WTC11 (cell line): ENCODE data around the gene B4GALT3. TPM values are rescaled to one million over a fixed set of nuclear protein-coding genes. Genes with fewer than 3 reads are reported as not detected.

ENCODE experiments used
- ATAC-seq: fragments of 200-7000 bp; cut with Tn5 transposase; 2 replicates; pipeline ENCODE4 v1.10.0; 2021; ENCODE audit warnings: mild to moderate bottlenecking, moderate library complexity
- CTCF ChIA-PET: fragments of 300-600 bp; sonication (Branson Sonifier 250); formaldehyde crosslinking; loops from one replicate; lab custom pipeline; 2021; ENCODE audit warnings: antibody characterized with exemption; lab: Charles Lee
- POLR2A ChIA-PET: fragments of 350-600 bp; sonication (Branson Sonifier 250); formaldehyde crosslinking; loops from one replicate; lab custom pipeline; 2021; ENCODE audit warnings: antibody characterized with exemption; lab: Charles Lee
- DNase-seq: peaks from one replicate; pipeline ENCODE4 v3.0.0; 2021; ENCODE audit warnings: low spot score
- H3K27ac Mint-ChIP-seq: 2 replicates; pipeline ENCODE4 v1.8.0; 2021; ENCODE audit warnings: mixed read lengths
- H3K27me3 Mint-ChIP-seq: 2 replicates; pipeline ENCODE4 v1.8.0; 2021; ENCODE audit warnings: low read depth, mild to moderate bottlenecking, moderate library complexity, mixed read lengths
- H3K36me3 Mint-ChIP-seq: 2 replicates; pipeline ENCODE4 v1.8.0; 2021; ENCODE audit warnings: mixed read lengths
- H3K4me1 Mint-ChIP-seq: 2 replicates; pipeline ENCODE4 v1.8.0; 2022; ENCODE audit warnings: mixed read lengths
- H3K4me3 Mint-ChIP-seq: 2 replicates; pipeline ENCODE4 v1.8.0; 2021; ENCODE audit warnings: mild to moderate bottlenecking, moderate library complexity, mixed read lengths
- H3K9me3 Mint-ChIP-seq: 2 replicates; pipeline ENCODE4 v1.8.0; 2021; ENCODE audit warnings: mixed read lengths
- CREM ChIP-seq: sonication (generic); formaldehyde crosslinking; IDR thresholded peaks from 2 replicates; pipeline ENCODE4 v1.8.1; 2022; ENCODE audit warnings: mild to moderate bottlenecking, missing genetic modification reagents, moderate library complexity
- E2F4 ChIP-seq: sonication (generic); formaldehyde crosslinking; IDR thresholded peaks from 2 replicates; pipeline ENCODE4 v1.8.1; 2022; ENCODE audit warnings: low read depth, mild to moderate bottlenecking, moderate library complexity, missing genetic modification reagents, borderline replicate concordance
- ELF4 ChIP-seq: sonication (generic); formaldehyde crosslinking; IDR thresholded peaks from 2 replicates; pipeline ENCODE4 v1.8.1; 2022; ENCODE audit warnings: low read depth, mild to moderate bottlenecking, moderate library complexity, missing genetic modification reagents
- ETV6 ChIP-seq: sonication (generic); formaldehyde crosslinking; IDR thresholded peaks from 2 replicates; pipeline ENCODE4 v1.8.1; 2022; ENCODE audit warnings: mild to moderate bottlenecking, missing genetic modification reagents
- FOXJ3 ChIP-seq: sonication (generic); formaldehyde crosslinking; IDR thresholded peaks from 2 replicates; pipeline ENCODE4 v1.9.0; 2021; ENCODE audit warnings: missing genetic modification reagents, mild to moderate bottlenecking, borderline replicate concordance
- FOXK1 ChIP-seq: sonication (generic); formaldehyde crosslinking; IDR thresholded peaks from 2 replicates; pipeline ENCODE4 v1.8.0; 2022; ENCODE audit warnings: mild to moderate bottlenecking, moderate library complexity, missing genetic modification reagents
- GABPB1 ChIP-seq: sonication (generic); formaldehyde crosslinking; IDR thresholded peaks from 2 replicates; pipeline ENCODE4 v1.8.1; 2023; ENCODE audit warnings: mild to moderate bottlenecking, missing genetic modification reagents
- GTF2I ChIP-seq: fragments of 250-450 bp; sonication (Bioruptor Pico); conservative IDR thresholded peaks from 2 replicates; pipeline ENCODE4 v1.4.0; 2021; ENCODE audit warnings: mild to moderate bottlenecking
- IRF1 ChIP-seq: sonication (generic); formaldehyde crosslinking; IDR thresholded peaks from 2 replicates; pipeline ENCODE4 v1.8.0; 2023; ENCODE audit warnings: missing genetic modification reagents
- MAX ChIP-seq: sonication (generic); formaldehyde crosslinking; IDR thresholded peaks from 2 replicates; pipeline ENCODE4 v1.8.0; 2022; ENCODE audit warnings: mild to moderate bottlenecking, missing genetic modification reagents
- MLX ChIP-seq: sonication (generic); formaldehyde crosslinking; IDR thresholded peaks from 2 replicates; pipeline ENCODE4 v1.8.1; 2023; ENCODE audit warnings: mild to moderate bottlenecking, missing genetic modification reagents, moderate library complexity
- MYBL2 ChIP-seq: sonication (generic); formaldehyde crosslinking; IDR thresholded peaks from 2 replicates; pipeline ENCODE4 v1.8.1; 2023; ENCODE audit warnings: mild to moderate bottlenecking, moderate library complexity, missing genetic modification reagents
- PRDM15 ChIP-seq: sonication (generic); formaldehyde crosslinking; IDR thresholded peaks from 2 replicates; pipeline ENCODE4 v1.8.0; 2022; ENCODE audit warnings: missing genetic modification reagents
- RELA ChIP-seq: sonication (generic); formaldehyde crosslinking; IDR thresholded peaks from 2 replicates; pipeline ENCODE4 v1.8.1; 2022; ENCODE audit warnings: missing genetic modification reagents, mild to moderate bottlenecking, borderline replicate concordance
- SOX15 ChIP-seq: fragments of 250-450 bp; sonication (Bioruptor Pico); IDR thresholded peaks from 2 replicates; pipeline ENCODE4 v1.9.0; 2021; ENCODE audit warnings: mild to moderate bottlenecking
- ZNF416 ChIP-seq: fragments of 250-450 bp; sonication (Bioruptor Pico); IDR thresholded peaks from 2 replicates; pipeline ENCODE4 v1.9.0; 2021; ENCODE audit warnings: mild to moderate bottlenecking, inconsistent platforms
- ZSCAN18 ChIP-seq: fragments of 250-450 bp; sonication (Bioruptor Pico); IDR thresholded peaks from 2 replicates; pipeline ENCODE4 v2.1.2; 2022; ENCODE audit warnings: mild to moderate bottlenecking, moderate library complexity
- total RNA-seq: library from RNA; stranded (reverse); gene quantifications from 3 replicates; pipeline ENCODE4 v1.2.3, GENCODE V29; 2021
- TF ChIP-seq, protein P1 (sequence below): sonication (generic); formaldehyde crosslinking; IDR thresholded peaks from 2 replicates; pipeline ENCODE4 v1.8.0; 2023; ENCODE audit warnings: mild to moderate bottlenecking, missing genetic modification reagents
- TF ChIP-seq, protein P2 (sequence below): sonication (generic); formaldehyde crosslinking; IDR thresholded peaks from 2 replicates; pipeline ENCODE4 v1.8.0; 2022; ENCODE audit warnings: mild to moderate bottlenecking, missing genetic modification reagents
- TF ChIP-seq, protein P3 (sequence below): sonication (generic); formaldehyde crosslinking; IDR thresholded peaks from 2 replicates; pipeline ENCODE4 v1.8.1; 2023; ENCODE audit warnings: mild to moderate bottlenecking, moderate library complexity, missing genetic modification reagents

The B4GALT3 gene
- total RNA-seq, 1 experiment from 2014 or later: 40.1 TPM

DNA sequence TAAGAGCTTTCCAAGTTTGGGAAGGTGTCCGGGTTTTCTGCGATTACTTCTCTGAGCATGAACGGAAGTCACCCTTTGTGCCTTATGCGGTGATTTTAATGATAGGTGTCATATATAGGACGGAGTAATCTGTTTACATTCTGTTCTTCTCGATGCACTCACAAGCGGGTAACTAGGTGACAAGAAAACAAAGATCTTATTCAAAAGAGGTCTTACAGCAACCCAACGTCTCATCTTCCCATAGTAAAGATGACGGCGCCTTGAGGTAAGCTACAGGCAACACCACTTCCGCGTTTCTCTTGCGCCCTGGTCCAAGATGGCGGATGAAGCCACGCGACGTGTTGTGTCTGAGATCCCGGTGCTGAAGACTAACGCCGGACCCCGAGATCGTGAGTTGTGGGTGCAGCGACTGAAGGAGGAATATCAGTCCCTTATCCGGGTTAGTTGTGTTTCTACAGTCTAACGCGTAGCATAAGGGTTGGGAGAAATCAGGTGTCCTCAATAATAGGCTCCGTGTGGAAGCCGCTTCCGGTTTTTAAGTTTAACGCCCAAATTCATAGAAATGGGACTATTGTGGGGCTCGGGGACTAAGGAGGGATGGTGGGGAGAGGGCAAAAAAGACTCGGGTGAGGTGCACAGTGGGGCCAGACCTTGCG, 23.5 kb downstream of the B4GALT3 start, which contains the start of gene UFC1:
TSS of gene UFC1 (plus strand) at position 297 of the 656 bp plus-strand sequence. CDS start at position 317, 20 bp downstream.
- peak within 1 kb of the TSS; percentile 99 for H3K4me3 Mint-ChIP-seq
- H3K36me3 Mint-ChIP-seq: peaks cover 7% of the 10 kb centered on the region
- H3K27me3 Mint-ChIP-seq: no peaks in the 10 kb centered on the region
- DNase-seq: peak; percentile 71
- POLR2A ChIA-PET: interaction anchor here (1.0 to 1.4 kb wide), 4 partner anchors 12 to 132 kb away, joined by 3 to 13 read pairs (median 6); partner anchors contain the start of genes B4GALT3, DEDD and PPOX
- H3K27ac Mint-ChIP-seq: peak within 1 kb of the TSS; percentile 100
- ATAC-seq: peak; percentile 92
- TF ChIP-seq FOXJ3 (CRISPR knock-in tag) (no peak), GABPB1 (CRISPR knock-in tag) (peak; percentile 80), FOXK1 (CRISPR knock-in tag) (peak; percentile 80), CREM (CRISPR knock-in tag) (0 out of 2 replicates have a peak, but pooled peaks have one; percentile 59), ELF4 (no peak), IRF1 (CRISPR knock-in tag) (peak; percentile 76), GTF2I (CRISPR knock-in tag) (no peak), MYBL2 (CRISPR knock-in tag) (no peak), E2F4 (no peak), SOX15 (CRISPR knock-in tag) (no peak), PRDM15 (CRISPR knock-in tag) (peak; percentile 22; the same call in 1 of the 2 replicates), ZNF416 (CRISPR knock-in tag) (no peak), ZSCAN18 (no peak), RELA (CRISPR knock-in tag) (no peak), MAX (CRISPR knock-in tag) (peak; percentile 74; the same call in 1 of the 2 replicates), ETV6 (CRISPR knock-in tag) (peak; percentile 86), MLX (CRISPR knock-in tag) (no peak)
- TF ChIP-seq, protein P1, sequence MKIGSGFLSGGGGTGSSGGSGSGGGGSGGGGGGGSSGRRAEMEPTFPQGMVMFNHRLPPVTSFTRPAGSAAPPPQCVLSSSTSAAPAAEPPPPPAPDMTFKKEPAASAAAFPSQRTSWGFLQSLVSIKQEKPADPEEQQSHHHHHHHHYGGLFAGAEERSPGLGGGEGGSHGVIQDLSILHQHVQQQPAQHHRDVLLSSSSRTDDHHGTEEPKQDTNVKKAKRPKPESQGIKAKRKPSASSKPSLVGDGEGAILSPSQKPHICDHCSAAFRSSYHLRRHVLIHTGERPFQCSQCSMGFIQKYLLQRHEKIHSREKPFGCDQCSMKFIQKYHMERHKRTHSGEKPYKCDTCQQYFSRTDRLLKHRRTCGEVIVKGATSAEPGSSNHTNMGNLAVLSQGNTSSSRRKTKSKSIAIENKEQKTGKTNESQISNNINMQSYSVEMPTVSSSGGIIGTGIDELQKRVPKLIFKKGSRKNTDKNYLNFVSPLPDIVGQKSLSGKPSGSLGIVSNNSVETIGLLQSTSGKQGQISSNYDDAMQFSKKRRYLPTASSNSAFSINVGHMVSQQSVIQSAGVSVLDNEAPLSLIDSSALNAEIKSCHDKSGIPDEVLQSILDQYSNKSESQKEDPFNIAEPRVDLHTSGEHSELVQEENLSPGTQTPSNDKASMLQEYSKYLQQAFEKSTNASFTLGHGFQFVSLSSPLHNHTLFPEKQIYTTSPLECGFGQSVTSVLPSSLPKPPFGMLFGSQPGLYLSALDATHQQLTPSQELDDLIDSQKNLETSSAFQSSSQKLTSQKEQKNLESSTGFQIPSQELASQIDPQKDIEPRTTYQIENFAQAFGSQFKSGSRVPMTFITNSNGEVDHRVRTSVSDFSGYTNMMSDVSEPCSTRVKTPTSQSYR (CRISPR knock-in tag): 0 out of 2 replicates have a peak, but pooled peaks have one; percentile 31
- TF ChIP-seq, protein P2, sequence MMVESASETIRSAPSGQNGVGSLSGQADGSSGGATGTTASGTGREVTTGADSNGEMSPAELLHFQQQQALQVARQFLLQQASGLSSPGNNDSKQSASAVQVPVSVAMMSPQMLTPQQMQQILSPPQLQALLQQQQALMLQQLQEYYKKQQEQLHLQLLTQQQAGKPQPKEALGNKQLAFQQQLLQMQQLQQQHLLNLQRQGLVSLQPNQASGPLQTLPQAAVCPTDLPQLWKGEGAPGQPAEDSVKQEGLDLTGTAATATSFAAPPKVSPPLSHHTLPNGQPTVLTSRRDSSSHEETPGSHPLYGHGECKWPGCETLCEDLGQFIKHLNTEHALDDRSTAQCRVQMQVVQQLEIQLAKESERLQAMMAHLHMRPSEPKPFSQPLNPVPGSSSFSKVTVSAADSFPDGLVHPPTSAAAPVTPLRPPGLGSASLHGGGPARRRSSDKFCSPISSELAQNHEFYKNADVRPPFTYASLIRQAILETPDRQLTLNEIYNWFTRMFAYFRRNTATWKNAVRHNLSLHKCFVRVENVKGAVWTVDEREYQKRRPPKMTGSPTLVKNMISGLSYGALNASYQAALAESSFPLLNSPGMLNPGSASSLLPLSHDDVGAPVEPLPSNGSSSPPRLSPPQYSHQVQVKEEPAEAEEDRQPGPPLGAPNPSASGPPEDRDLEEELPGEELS (CRISPR knock-in tag): peak; percentile 59; the same call in 1 of the 2 replicates
- TF ChIP-seq, protein P3, sequence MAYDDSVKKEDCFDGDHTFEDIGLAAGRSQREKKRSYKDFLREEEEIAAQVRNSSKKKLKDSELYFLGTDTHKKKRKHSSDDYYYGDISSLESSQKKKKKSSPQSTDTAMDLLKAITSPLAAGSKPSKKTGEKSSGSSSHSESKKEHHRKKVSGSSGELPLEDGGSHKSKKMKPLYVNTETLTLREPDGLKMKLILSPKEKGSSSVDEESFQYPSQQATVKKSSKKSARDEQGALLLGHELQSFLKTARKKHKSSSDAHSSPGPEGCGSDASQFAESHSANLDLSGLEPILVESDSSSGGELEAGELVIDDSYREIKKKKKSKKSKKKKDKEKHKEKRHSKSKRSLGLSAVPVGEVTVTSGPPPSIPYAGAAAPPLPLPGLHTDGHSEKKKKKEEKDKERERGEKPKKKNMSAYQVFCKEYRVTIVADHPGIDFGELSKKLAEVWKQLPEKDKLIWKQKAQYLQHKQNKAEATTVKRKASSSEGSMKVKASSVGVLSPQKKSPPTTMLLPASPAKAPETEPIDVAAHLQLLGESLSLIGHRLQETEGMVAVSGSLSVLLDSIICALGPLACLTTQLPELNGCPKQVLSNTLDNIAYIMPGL (CRISPR knock-in tag): 0 out of 2 replicates have a peak, but pooled peaks have one; percentile 47
- TF ChIP-seq, all 79 proteins: peak for 10
- H3K4me1 Mint-ChIP-seq: peaks cover 16% of the 10 kb centered on the region
- no peaks in the 10 kb centered on the region for H3K9me3 Mint-ChIP-seq
- CTCF ChIA-PET: interaction anchor here (0.9 to 2.7 kb wide), 4 partner anchors 12 to 202 kb away, joined by 3 to 18 read pairs (median 4); partner anchors contain the start of genes DEDD, PPOX and USF1
